ENCODE measurements around the gene FMR1.

- TF ChIP-seq POLR2A (IDR thresholded peaks at IDR 0.05; ENCODE audit: low read length): no peak
- TF ChIP-seq NR3C1 (IDR thresholded peaks at IDR 0.05): no peak
- TF ChIP-seq, protein P1, sequence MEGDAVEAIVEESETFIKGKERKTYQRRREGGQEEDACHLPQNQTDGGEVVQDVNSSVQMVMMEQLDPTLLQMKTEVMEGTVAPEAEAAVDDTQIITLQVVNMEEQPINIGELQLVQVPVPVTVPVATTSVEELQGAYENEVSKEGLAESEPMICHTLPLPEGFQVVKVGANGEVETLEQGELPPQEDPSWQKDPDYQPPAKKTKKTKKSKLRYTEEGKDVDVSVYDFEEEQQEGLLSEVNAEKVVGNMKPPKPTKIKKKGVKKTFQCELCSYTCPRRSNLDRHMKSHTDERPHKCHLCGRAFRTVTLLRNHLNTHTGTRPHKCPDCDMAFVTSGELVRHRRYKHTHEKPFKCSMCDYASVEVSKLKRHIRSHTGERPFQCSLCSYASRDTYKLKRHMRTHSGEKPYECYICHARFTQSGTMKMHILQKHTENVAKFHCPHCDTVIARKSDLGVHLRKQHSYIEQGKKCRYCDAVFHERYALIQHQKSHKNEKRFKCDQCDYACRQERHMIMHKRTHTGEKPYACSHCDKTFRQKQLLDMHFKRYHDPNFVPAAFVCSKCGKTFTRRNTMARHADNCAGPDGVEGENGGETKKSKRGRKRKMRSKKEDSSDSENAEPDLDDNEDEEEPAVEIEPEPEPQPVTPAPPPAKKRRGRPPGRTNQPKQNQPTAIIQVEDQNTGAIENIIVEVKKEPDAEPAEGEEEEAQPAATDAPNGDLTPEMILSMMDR (IDR thresholded peaks at IDR 0.05): no peak
- no peak for TF ChIP-seq ZFP36 (IDR thresholded peaks at IDR 0.05; ENCODE audit: borderline replicate concordance, partially characterized antibody)
- no peak for TF ChIP-seq SREBF2 (IDR thresholded peaks at IDR 0.05)
- TF ChIP-seq EP300 (IDR thresholded peaks at IDR 0.05): no peak
- TF ChIP-seq E2F6 (IDR thresholded peaks at IDR 0.05; ENCODE audit: borderline replicate concordance, low read depth): no peak
- TF ChIP-seq ZNF302 (CRISPR knock-in tag; IDR thresholded peaks at IDR 0.05): no peak
- no peak for TF ChIP-seq JUN (IDR thresholded peaks at IDR 0.05)
- TF ChIP-seq MYC (IDR thresholded peaks at IDR 0.05; ENCODE audit: borderline replicate concordance, low read length): no peak
- TF ChIP-seq, protein P2, sequence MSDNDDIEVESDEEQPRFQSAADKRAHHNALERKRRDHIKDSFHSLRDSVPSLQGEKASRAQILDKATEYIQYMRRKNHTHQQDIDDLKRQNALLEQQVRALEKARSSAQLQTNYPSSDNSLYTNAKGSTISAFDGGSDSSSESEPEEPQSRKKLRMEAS (IDR thresholded peaks at IDR 0.05): no peak
- no peak for TF ChIP-seq BCL3 (IDR thresholded peaks at IDR 0.05)
Measured at GRCh38 chrX:147957291-147957690, 45.6 kb downstream of the FMR1 start.

Data from A549 (cell line).